ENCODE data around the gene CFAP20DC.

DNA sequence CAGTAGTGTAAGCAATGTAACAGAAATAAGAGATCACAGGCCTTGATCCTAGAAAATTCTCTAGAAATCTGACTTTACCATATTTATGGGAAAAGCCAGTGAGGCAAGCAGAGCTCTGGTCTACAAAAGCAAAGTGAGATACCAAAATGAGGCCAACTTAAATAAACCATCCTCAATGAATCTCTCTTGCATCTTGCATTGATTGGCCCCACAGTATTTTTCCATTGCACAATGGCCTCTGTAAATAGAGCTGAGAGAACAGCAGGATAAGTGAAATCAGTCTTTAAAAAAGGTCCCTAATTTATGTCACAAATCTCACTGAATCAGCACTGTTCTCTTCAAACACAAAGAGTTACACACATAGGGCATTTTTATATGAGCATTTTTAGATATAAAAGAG, 8.9 kb downstream of the CFAP20DC start:
- no peak for TF ChIP-seq POLR2A (IDR thresholded peaks at IDR 0.05; ENCODE audit: low read depth, low read length)
- TF ChIP-seq SPI1 (IDR thresholded peaks at IDR 0.05; ENCODE audit: low read depth, low read length): no peak
